HFFc6 (cell line): Measurements from ENCODE around the gene HECTD2. TPM values are rescaled to one million over a fixed set of nuclear protein-coding genes. Genes with fewer than 3 reads are reported as not detected.

Experiments
- DNase-seq: peaks from one replicate; pipeline ENCODE4 v3.0.0-alpha.2; 2018
- H3K27ac Mint-ChIP-seq: 2 replicates; pipeline ENCODE4 v1.8.0; 2020; ENCODE audit warnings: mild to moderate bottlenecking, mixed read lengths
- H3K27me3 Mint-ChIP-seq: 2 replicates; pipeline ENCODE4 v1.8.0; 2021; ENCODE audit warnings: mild to moderate bottlenecking, moderate library complexity, mixed read lengths; ENCODE audit not compliant: insufficient read depth
- H3K36me3 Mint-ChIP-seq: 2 replicates; pipeline ENCODE4 v1.8.0; 2021; ENCODE audit warnings: low read depth, mixed read lengths
- H3K4me1 Mint-ChIP-seq: 2 replicates; pipeline ENCODE4 v1.8.0; 2020; ENCODE audit warnings: low read depth, mixed read lengths
- H3K4me3 Mint-ChIP-seq: 2 replicates; pipeline ENCODE4 v1.8.0; 2020; ENCODE audit warnings: mild to moderate bottlenecking, moderate library complexity, mixed read lengths
- H3K9me3 Mint-ChIP-seq: 2 replicates; pipeline ENCODE4 v1.8.0; 2020; ENCODE audit warnings: mild to moderate bottlenecking, mixed read lengths
- total RNA-seq, 6 experiments: library from RNA; stranded (reverse); fragmentation: NEBNext Ultra II Directional; extraction: Animal tissue kit (Norgen Biotek cat#: 25700); gene quantifications; 2 replicates in 1 of 6; 3 replicates in 5 of 6; pipeline ENCODE4 v1.2.3, GENCODE V29; 2021
- TF ChIP-seq, protein P1 (sequence below): fragments of 200-600 bp; sonication (generic); IDR thresholded peaks from 2 replicates; pipeline ENCODE4 v1.5.0; 2021; ENCODE audit warnings: antibody characterized with exemption, mild to moderate bottlenecking

Gene HECTD2
- total RNA-seq, 6 experiments from 2014 or later, result 4.5 to 6.4 (median 4.9) TPM

DNA sequence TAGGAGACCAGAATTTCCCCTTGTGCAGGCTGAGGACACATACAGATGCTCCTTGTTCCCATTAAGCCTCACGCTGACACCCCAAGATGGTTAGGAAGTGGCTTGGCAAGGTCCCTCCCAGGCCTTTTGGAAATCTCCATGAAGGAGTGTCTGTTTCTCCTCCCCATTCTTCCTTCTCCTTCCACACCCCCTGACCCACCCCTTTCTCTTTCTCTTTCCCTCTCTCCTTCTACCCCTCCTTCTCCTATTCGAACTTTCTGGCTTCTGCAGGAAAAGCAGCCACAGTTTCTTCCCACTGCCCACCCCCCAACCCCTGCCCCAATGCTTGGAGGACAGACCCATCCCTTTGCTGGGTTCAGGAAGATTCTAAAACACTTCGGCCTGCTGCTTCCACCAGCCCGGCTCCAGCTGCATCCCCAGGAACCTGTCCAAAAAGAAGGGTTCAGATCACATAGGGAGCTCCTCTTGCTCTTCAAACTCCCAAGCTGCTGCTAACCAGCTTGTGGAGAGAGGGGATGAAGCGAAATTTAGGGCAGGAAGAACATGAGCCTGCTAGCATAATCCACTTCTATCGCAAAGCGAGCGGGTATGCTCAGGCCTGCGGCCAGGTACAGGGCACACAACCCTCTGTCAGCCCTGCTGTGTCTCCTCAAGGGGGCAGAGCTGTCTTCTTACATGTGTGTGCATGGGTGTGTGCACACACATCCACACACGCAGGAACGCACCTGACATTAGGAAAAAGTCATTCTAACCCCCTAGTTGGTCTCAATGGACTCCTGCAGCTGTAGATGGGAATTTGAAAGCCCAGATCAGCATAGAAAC is 142.3 kb downstream of the HECTD2 start:
- Mint-ChIP-seq H3K36me3 (no peaks in the 10 kb centered on the region), H3K4me3 (no peak overlapping the region), H3K9me3 (no peaks in the 10 kb centered on the region), H3K27me3 (peaks cover 1% of the 10 kb centered on the region; the same call in 1 of the 2 replicates), H3K4me1 (peaks cover 19% of the 10 kb centered on the region), H3K27ac (no peak overlapping the region)
- no peak for DNase-seq
- TF ChIP-seq, protein P1, sequence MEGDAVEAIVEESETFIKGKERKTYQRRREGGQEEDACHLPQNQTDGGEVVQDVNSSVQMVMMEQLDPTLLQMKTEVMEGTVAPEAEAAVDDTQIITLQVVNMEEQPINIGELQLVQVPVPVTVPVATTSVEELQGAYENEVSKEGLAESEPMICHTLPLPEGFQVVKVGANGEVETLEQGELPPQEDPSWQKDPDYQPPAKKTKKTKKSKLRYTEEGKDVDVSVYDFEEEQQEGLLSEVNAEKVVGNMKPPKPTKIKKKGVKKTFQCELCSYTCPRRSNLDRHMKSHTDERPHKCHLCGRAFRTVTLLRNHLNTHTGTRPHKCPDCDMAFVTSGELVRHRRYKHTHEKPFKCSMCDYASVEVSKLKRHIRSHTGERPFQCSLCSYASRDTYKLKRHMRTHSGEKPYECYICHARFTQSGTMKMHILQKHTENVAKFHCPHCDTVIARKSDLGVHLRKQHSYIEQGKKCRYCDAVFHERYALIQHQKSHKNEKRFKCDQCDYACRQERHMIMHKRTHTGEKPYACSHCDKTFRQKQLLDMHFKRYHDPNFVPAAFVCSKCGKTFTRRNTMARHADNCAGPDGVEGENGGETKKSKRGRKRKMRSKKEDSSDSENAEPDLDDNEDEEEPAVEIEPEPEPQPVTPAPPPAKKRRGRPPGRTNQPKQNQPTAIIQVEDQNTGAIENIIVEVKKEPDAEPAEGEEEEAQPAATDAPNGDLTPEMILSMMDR, result peak; percentile 67

DNA sequence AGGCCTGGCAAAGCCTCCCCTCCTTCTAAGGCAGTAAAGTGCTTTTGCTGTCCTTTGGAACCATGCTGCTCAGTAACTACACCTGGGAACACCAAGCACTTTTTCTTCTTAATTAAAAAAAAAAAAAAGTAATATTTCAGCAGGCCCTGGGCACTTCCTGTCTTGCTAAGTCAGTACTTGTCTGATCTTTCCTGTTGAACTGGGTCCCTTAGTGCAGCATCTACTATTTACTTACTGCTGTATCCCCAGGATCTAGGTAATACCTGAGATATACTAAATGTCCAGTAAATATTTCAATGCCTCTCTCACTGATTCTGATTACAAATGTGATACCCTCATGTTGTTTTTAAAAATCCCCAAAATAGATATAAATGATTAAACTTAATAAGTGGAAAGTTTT is 145.3 kb downstream of the HECTD2 start:
- no peaks in the 10 kb centered on the region for H3K9me3 Mint-ChIP-seq
- H3K27ac Mint-ChIP-seq, result no peak overlapping the region
- H3K36me3 Mint-ChIP-seq, result no peaks in the 10 kb centered on the region
- peaks cover 26% of the 10 kb centered on the region for H3K4me1 Mint-ChIP-seq
- H3K4me3 Mint-ChIP-seq, result no peak overlapping the region
- H3K27me3 Mint-ChIP-seq, result peaks cover 1% of the 10 kb centered on the region; the same call in 1 of the 2 replicates
- TF ChIP-seq, protein P1, result no peak
- no peak for DNase-seq

DNA sequence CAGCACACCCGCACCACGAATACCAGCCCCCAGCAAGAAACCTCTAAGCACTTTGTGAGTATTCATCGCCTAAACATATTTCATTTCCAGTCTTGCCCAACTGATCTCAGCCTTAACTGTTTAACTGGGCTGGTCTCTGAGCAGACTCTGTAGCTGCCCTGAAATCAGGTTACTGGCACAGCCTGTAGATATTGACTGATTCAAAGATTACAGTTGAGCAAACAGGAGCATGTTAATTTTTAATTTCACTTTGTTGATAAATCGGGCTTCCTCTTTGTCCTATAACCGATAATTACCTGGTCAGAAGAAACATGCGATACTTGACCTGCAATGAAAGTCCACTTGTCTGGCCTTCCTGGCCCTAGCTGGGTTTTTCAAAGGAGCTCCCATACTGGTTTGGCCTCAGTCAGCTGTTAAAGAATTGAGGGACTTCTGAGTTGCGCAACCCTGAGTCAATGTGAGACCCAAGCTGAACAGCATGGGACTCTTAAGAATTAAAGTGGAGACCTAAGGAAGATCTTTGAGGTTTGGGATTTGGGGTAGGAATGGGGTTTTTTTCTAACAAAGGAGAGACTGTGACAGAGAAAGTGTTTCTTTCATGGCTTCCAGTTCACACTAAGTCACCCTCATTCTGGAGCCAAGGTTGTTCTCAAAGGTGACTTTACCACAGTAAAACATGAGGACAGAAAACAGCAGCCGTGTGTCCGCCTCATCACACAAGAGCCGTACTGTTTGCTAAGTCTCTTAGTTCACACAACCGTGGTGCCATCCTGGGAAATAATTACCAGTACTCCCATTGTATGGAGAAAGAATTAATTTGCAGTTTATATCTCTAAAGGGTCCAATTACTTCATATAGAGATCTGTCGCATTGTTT is 146.8 kb downstream of the HECTD2 start:
- no peak overlapping the region for H3K27ac Mint-ChIP-seq
- H3K9me3 Mint-ChIP-seq, result no peaks in the 10 kb centered on the region; the same call in 1 of the 2 replicates
- H3K4me3 Mint-ChIP-seq, result no peak overlapping the region
- no peak for DNase-seq
- H3K27me3 Mint-ChIP-seq, result no peaks in the 10 kb centered on the region
- H3K36me3 Mint-ChIP-seq, result no peaks in the 10 kb centered on the region
- peaks cover 28% of the 10 kb centered on the region for H3K4me1 Mint-ChIP-seq
- TF ChIP-seq, protein P1, result no peak

DNA sequence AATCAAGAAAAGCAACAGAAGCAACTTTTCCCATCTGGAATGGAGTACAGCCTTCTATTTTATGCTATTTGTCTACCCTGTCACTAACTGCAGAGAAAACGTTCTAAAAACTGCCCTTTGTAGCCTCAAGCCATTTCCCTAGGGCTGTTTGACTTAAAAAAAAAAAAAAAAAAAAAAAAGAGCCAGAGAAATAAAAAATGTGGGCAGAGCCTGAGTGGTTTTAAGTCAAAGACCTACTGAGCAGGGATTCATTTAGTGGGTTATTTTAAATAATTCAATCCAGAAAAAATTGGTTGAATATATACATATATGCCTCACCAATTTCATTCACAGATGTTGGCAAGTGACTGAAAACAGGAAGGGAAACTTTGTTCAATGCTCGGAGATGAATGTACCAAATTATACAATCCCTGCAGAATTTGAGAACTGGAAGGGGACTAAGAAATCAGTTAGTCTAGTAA is 147.5 kb downstream of the HECTD2 start:
- no peaks in the 10 kb centered on the region for H3K36me3 Mint-ChIP-seq
- no peaks in the 10 kb centered on the region; the same call in 1 of the 2 replicates for H3K9me3 Mint-ChIP-seq
- H3K27ac Mint-ChIP-seq, result no peak overlapping the region
- TF ChIP-seq, protein P1, result no peak
- no peak for DNase-seq
- H3K4me1 Mint-ChIP-seq, result peaks cover 26% of the 10 kb centered on the region
- no peaks in the 10 kb centered on the region for H3K27me3 Mint-ChIP-seq
- no peak overlapping the region for H3K4me3 Mint-ChIP-seq

DNA sequence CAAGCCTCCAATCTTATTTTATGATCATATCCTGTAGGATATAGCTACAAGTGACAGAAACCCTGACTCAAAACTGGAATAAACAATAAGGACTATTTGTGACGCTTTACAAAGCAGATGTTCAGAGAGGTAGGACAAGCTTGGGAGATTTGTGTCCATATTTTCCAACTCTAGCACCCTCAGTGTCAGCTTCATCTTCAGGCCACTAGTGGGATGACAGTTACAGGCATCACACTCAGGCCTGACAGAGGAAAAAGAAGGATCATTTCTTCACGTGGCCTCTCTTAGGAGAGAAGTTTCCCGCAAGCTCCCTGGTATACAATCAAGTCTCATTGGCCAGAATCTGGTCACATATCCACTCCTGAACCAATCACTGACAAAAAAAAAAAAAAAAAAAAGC is 148.3 kb downstream of the HECTD2 start:
- TF ChIP-seq, protein P1, result peak; percentile 10; the same call in 1 of the 2 replicates
- no peak overlapping the region for H3K27ac Mint-ChIP-seq
- H3K27me3 Mint-ChIP-seq, result no peaks in the 10 kb centered on the region
- no peak overlapping the region for H3K4me3 Mint-ChIP-seq
- H3K4me1 Mint-ChIP-seq, result peaks cover 26% of the 10 kb centered on the region
- H3K36me3 Mint-ChIP-seq, result no peaks in the 10 kb centered on the region
- DNase-seq, result no peak
- H3K9me3 Mint-ChIP-seq, result no peaks in the 10 kb centered on the region; the same call in 1 of the 2 replicates
